K562 (cell line): ENCODE data around the gene CYBB. TPM values are rescaled to one million over a fixed set of nuclear protein-coding genes. Genes with fewer than 3 reads are reported as not detected.

Source experiments
- ATAC-seq: fragments of 200-7000 bp; cut with Tn5 transposase; 3 replicates; pipeline ENCODE4 v1.9.1; 2020; ENCODE audit warnings: moderate library complexity
- BruUV-seq: library from RNA; stranded (reverse); fragments of 400-500 nt; replicated peaks from 2 replicates; lab custom pipeline; 2021; lab: Mats Ljungman, UMichigan
- CTCF ChIA-PET: fragments of 300-600 bp; formaldehyde crosslinking; extraction: SDS; loops from one replicate; lab custom pipeline; 2021; ENCODE audit warnings: low intra/inter-chr PET ratio; lab: Yijun Ruan, JAX
- POLR2A ChIA-PET: fragments of 300-600, 350-650 bp; sonication (Branson Sonifier 250); formaldehyde crosslinking; extraction: SDS; loops from one replicate; lab custom pipeline; 2021; ENCODE audit warnings: antibody characterized with exemption, inconsistent platforms; lab: Yijun Ruan, JAX
- DNase-seq, 4 experiments: peaks; one replicate each; pipeline versions ENCODE4 v3.0.0 to v3.0.0-alpha.2; 2011 to 2018; ENCODE audit warnings: low spot score in 3 of 4, mixed read lengths in 3 of 4; ENCODE audit errors: extremely low read depth in 1 of 4
- FAIRE-seq: peaks from 2 replicates; lab custom pipeline; 2011; peaks lifted over from hg19 to GRCh38; lab: Jason Lieb, UNC
- H2AFZ ChIP-seq: 2 replicates; pipeline ENCODE4 v1.6.0; 2011; ENCODE audit warnings: low read depth, low read length, control low read depth, inconsistent platforms
- H3K27ac ChIP-seq: fragments of 200-600 bp; 3 replicates; pipeline ENCODE4 v1.8.0; 2011; ENCODE audit warnings: low read depth, mild to moderate bottlenecking, control low read depth, inconsistent platforms, low read length, moderate library complexity, mixed read lengths; ENCODE audit errors: extremely low read depth
- H3K27me3 ChIP-seq, 2 experiments: fragments of 300-600 bp in 1 of 2; 2 replicates in 1 of 2; 3 replicates in 1 of 2; pipeline versions ENCODE4 v1.6.0 to v1.8.0; 2011; ENCODE audit warnings: inconsistent platforms in 2 of 2, low read length in 2 of 2, mild to moderate bottlenecking in 1 of 2, mixed read lengths in 1 of 2, moderate library complexity in 1 of 2; ENCODE audit not compliant: control insufficient read depth in 2 of 2, insufficient read depth in 2 of 2
- H3K36me3 ChIP-seq: fragments of 300-600 bp; 3 replicates; pipeline ENCODE4 v1.8.0; 2011; ENCODE audit warnings: mild to moderate bottlenecking, low read length, inconsistent platforms; ENCODE audit not compliant: control insufficient read depth, insufficient read depth
- H3K4me1 ChIP-seq, 2 experiments: fragments of 200-600 bp in 1 of 2; replicated peaks in 1 of 2; 2 replicates in 1 of 2; 3 replicates in 1 of 2; pipeline versions ENCODE4 v1.5.1 to v1.8.0; 2011; ENCODE audit warnings: inconsistent platforms in 2 of 2, low read length in 2 of 2, mild to moderate bottlenecking in 1 of 2, mixed read lengths in 1 of 2, moderate library complexity in 1 of 2; ENCODE audit not compliant: control insufficient read depth in 2 of 2, insufficient read depth in 2 of 2
- H3K4me2 ChIP-seq: 2 replicates; pipeline ENCODE4 v1.6.1; 2011; ENCODE audit warnings: low read length, control low read depth, inconsistent platforms, mixed read lengths; ENCODE audit not compliant: insufficient read depth
- H3K4me3 ChIP-seq: fragments of 200-600 bp; sonication (generic), shearing (Covaris generic); 2 replicates; pipeline ENCODE4 v1.5.1; 2016; ENCODE audit warnings: control low read depth, inconsistent platforms
- H3K79me2 ChIP-seq: fragments of 200-600 bp; 3 replicates; pipeline ENCODE4 v1.8.0; 2011; ENCODE audit warnings: low read length, inconsistent platforms; ENCODE audit not compliant: control insufficient read depth, insufficient read depth
- H3K9ac ChIP-seq, 2 experiments: 2 replicates each; pipeline versions ENCODE4 v1.6.0 to v1.6.1; 2011; ENCODE audit warnings: low read depth in 2 of 2, low read length in 2 of 2, control low read depth in 1 of 2, inconsistent platforms in 1 of 2, mild to moderate bottlenecking in 1 of 2, mixed read lengths in 1 of 2; ENCODE audit not compliant: insufficient read depth in 1 of 2
- H3K9me1 ChIP-seq: one replicate; pipeline ENCODE4 v1.6.0; 2011; ENCODE audit warnings: inconsistent platforms, mild to moderate bottlenecking, low read length, moderate library complexity; ENCODE audit not compliant: control insufficient read depth, insufficient read depth
- H3K9me3 ChIP-seq: replicated peaks from 2 replicates; pipeline ENCODE4 v1.5.1; 2011; ENCODE audit warnings: low read depth, low read length, inconsistent platforms; ENCODE audit not compliant: control insufficient read depth, insufficient read depth
- H4K20me1 ChIP-seq: replicated peaks from 2 replicates; pipeline ENCODE4 v1.6.1; 2011; ENCODE audit warnings: low read length, inconsistent platforms, mixed read lengths; ENCODE audit not compliant: control insufficient read depth, insufficient read depth
- ADNP ChIP-seq: fragments of 200-800 bp; sonication (Bioruptor generic); IDR thresholded peaks from 2 replicates; pipeline ENCODE4 v1.6.1; 2016; ENCODE audit warnings: missing genetic modification characterization, missing compliant biosample characterization
- CREM ChIP-seq: IDR thresholded peaks from 2 replicates; pipeline ENCODE4 v1.6.1; 2014; ENCODE audit warnings: antibody characterized with exemption, low read depth
- CTCFL ChIP-seq: IDR thresholded peaks from 2 replicates; pipeline ENCODE4 v1.6.1; 2011; ENCODE audit warnings: borderline replicate concordance, low read depth, mild to moderate bottlenecking, moderate library complexity, low read length; ENCODE audit not compliant: insufficient read depth, poor library complexity, severe bottlenecking
- FOXJ2 ChIP-seq: fragments of 200-800 bp; sonication (Bioruptor generic); IDR thresholded peaks from 2 replicates; pipeline ENCODE4 v1.6.1; 2016; ENCODE audit warnings: missing genetic modification characterization, missing compliant biosample characterization
- IRF9 ChIP-seq: fragments of 450-650 bp; IDR thresholded peaks from 2 replicates; pipeline ENCODE4 v1.6.1; 2016; ENCODE audit warnings: missing biosample characterization, missing genetic modification characterization
- MTA2 ChIP-seq: fragments of 450-650 bp; IDR thresholded peaks from 2 replicates; pipeline ENCODE4 v1.6.1; 2016; ENCODE audit warnings: low read depth
- NFIC ChIP-seq: fragments of 450-650 bp; IDR thresholded peaks from 2 replicates; pipeline ENCODE4 v1.6.1; 2017; ENCODE audit warnings: mild to moderate bottlenecking, inconsistent platforms
- NRF1 ChIP-seq, 2 experiments: fragments of 450-650 bp; IDR thresholded peaks in 1 of 2; conservative IDR thresholded peaks in 1 of 2; 2 replicates each; pipeline ENCODE4 v1.6.1; 2014; ENCODE audit warnings: mild to moderate bottlenecking in 2 of 2
- PURB ChIP-seq: sonication (generic); formaldehyde crosslinking; IDR thresholded peaks from 2 replicates; pipeline ENCODE4 v1.9.0; 2021; ENCODE audit warnings: low read depth, mild to moderate bottlenecking, missing genetic modification reagents
- SMARCC2 ChIP-seq: fragments of 450-650 bp; IDR thresholded peaks from 2 replicates; pipeline ENCODE4 v1.6.1; 2017; ENCODE audit warnings: antibody characterized with exemption, moderate library complexity, mild to moderate bottlenecking, low read depth
- SREBF1 ChIP-seq: fragments of 150-350 bp; IDR thresholded peaks from 2 replicates; pipeline ENCODE4 v1.6.1; 2014; ENCODE audit warnings: antibody characterized with exemption, low read depth, low read length, borderline replicate concordance
- ZNF512 ChIP-seq: IDR thresholded peaks from 2 replicates; pipeline ENCODE4 v1.6.1; 2016; ENCODE audit warnings: missing genetic modification characterization, missing compliant biosample characterization
- ZNF780A ChIP-seq: fragments of 250-450 bp; sonication (Bioruptor Pico); IDR thresholded peaks from 2 replicates; pipeline ENCODE4 v1.5.0; 2021; ENCODE audit warnings: mild to moderate bottlenecking
- in situ Hi-C: fragments of 300-500 bp; cut with MboI; formaldehyde crosslinking; loops from 4 replicates; pipeline ENCODE4 v1.15.0; 2018; ENCODE audit warnings: inconsistent platforms, mixed read lengths
- intact Hi-C: fragments of 100-400 bp; cut with micrococcal nuclease; formaldehyde crosslinking; loops from 2 replicates; pipeline ENCODE4 v1.14.2; 2022
- polyA plus RNA-seq, 8 experiments: library from polyadenylated mRNA; depleted of rRNA in 4 of 8; stranded (reverse) in 5 of 8; unstranded in 3 of 8; fragments of >200 nt; fragmentation: Nextera tagmentation in 2 of 8; fragmentation: Illumina TruSeq in 1 of 8; extraction: Ambion mirVana in 2 of 8; extraction: Trizol in 1 of 8; gene quantifications; 2 replicates each; pipeline versions ENCODE4 v1.2.1 to v1.2.3, GENCODE V29; 2011 to 2014; ENCODE audit warnings: inconsistent platforms in 1 of 8, missing spikeins in 1 of 8
- total RNA-seq, 7 experiments: library from RNA; depleted of rRNA in 6 of 7; stranded (reverse); fragments of >200 nt in 6 of 7; fragmentation: Illumina TruSeq in 2 of 7; extraction: Trizol in 2 of 7; gene quantifications; 2 replicates each; pipeline versions ENCODE4 v1.2.1 to v1.2.3, GENCODE V29; 2011 to 2021; ENCODE audit warnings: low replicate concordance in 1 of 7

The CYBB gene
- total and polyA plus RNA-seq, 9 of the 15 experiments (the other 6 are each of a cell fraction or from before 2014, with no cell fraction given) = 0.25 to 1.3 (median 0.74) TPM

GRCh38 chrX:37765507-37765906 is 14.4 kb upstream of the CYBB start:
- Histone ChIP-seq H3K4me1 (no peaks in the 10 kb centered on the region), H2AFZ (no peak overlapping the region), H3K9me3 (no peaks in the 10 kb centered on the region), H3K27me3 (no peaks in the 10 kb centered on the region), H3K79me2 (no peaks in the 10 kb centered on the region), H3K4me2 (no peak overlapping the region), H3K27ac (no peak overlapping the region), H3K4me3 (no peak overlapping the region), H3K9ac (no peak overlapping the region), H3K36me3 (no peaks in the 10 kb centered on the region), H3K9me1 (no peaks in the 10 kb centered on the region), H4K20me1 (no peaks in the 10 kb centered on the region)
- in situ Hi-C loops (no loop called here), intact Hi-C loops (no loop called here)
- no peak for DNase-seq
- FAIRE-seq = no peak
- no peak for TF ChIP-seq SREBF1
- no peak for TF ChIP-seq SMARCC2
- TF ChIP-seq NFIC = no peak
- TF ChIP-seq PURB (CRISPR knock-in tag) = no peak
- no peak for TF ChIP-seq NRF1 (conservative IDR thresholded peaks at IDR 0.05 in 1 of 2, IDR thresholded peaks at IDR 0.05 in 1 of 2)
- no peak for TF ChIP-seq CREM
- no peak for TF ChIP-seq ZNF512 (tag)
- TF ChIP-seq MTA2 = no peak
- TF ChIP-seq FOXJ2 = no peak
- TF ChIP-seq IRF9 (tag) = no peak
- TF ChIP-seq CTCFL = no peak
- no peak for TF ChIP-seq ZNF780A
- no peak for TF ChIP-seq ADNP
- ChIA-PET CTCF (no interaction called here), POLR2A (no interaction called here)
- no TSS peak for BruUV-seq
- ATAC-seq = no peak
